ENCODE results near the gene IL23R. TPM values are rescaled to one million over a fixed set of nuclear protein-coding genes. Genes with fewer than 3 reads are reported as not detected.
A peak's percentile ranks its signal among the peaks of the same experiment; 100 is the strongest.

IL23R gene
- polyA plus RNA-seq, 1 experiment = not detected

- no peaks in the 10 kb centered on the region for H3K27me3 ChIP-seq (ENCODE audit: control insufficient read depth, insufficient read depth, low read length)
- H3K4me3 ChIP-seq (ENCODE audit: low read depth, low read length) = no peak overlapping the region
- H3K9me3 ChIP-seq (ENCODE audit: control insufficient read depth, insufficient read depth, low read length) = no peaks in the 10 kb centered on the region
- CTCF ChIA-PET = interaction anchor here (1.3 to 3.5 kb wide), 4 partner anchors 9 to 130 kb away, joined by 3 to 13 read pairs (median 8); partner anchors contain the start of gene C1orf141
- POLR2A ChIA-PET = no interaction called here
- TF ChIP-seq, protein P1, sequence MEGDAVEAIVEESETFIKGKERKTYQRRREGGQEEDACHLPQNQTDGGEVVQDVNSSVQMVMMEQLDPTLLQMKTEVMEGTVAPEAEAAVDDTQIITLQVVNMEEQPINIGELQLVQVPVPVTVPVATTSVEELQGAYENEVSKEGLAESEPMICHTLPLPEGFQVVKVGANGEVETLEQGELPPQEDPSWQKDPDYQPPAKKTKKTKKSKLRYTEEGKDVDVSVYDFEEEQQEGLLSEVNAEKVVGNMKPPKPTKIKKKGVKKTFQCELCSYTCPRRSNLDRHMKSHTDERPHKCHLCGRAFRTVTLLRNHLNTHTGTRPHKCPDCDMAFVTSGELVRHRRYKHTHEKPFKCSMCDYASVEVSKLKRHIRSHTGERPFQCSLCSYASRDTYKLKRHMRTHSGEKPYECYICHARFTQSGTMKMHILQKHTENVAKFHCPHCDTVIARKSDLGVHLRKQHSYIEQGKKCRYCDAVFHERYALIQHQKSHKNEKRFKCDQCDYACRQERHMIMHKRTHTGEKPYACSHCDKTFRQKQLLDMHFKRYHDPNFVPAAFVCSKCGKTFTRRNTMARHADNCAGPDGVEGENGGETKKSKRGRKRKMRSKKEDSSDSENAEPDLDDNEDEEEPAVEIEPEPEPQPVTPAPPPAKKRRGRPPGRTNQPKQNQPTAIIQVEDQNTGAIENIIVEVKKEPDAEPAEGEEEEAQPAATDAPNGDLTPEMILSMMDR (IDR thresholded peaks at IDR 0.05; ENCODE audit: low read depth, low read length) = peak; percentile 35
- no peak overlapping the region for H3K27ac ChIP-seq (ENCODE audit: low read depth, low read length)
- DNase-seq (ENCODE audit: low read depth, low spot score) = no peak
Measured at GRCh38 chr1:67126111-67126746, 40.0 kb upstream of the IL23R start.

DNA sequence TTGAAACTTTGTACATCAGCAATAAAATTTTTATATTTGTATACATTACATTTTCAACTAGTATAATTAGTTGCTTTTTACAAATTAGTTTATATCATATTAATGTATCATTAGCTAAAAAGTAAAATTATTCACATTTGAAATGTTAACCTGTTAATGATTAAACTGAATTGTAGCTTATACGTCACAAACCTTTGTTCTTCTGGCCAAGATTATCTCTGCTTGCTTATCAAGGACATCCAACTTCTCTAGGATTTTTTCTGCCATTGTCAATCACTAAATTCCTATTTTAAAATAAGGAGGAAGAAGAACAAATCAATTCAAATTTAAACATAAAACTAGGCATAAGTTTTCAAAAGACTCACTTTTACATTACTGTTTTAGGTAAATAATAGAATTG is 39.3 kb upstream of the IL23R start:
- Histone ChIP-seq H3K4me3 (ENCODE audit: low read depth, low read length) (no peak overlapping the region), H3K27me3 (ENCODE audit: control insufficient read depth, insufficient read depth, low read length) (no peaks in the 10 kb centered on the region), H3K9me3 (ENCODE audit: control insufficient read depth, insufficient read depth, low read length) (no peaks in the 10 kb centered on the region), H3K27ac (ENCODE audit: low read depth, low read length) (no peak overlapping the region)
- no peak for DNase-seq (ENCODE audit: low read depth, low spot score)
- ChIA-PET POLR2A (no interaction called here), CTCF (interaction anchor here (2.9 to 3.5 kb wide), 2 partner anchors 22 to 131 kb away, joined by 9 to 13 read pairs; no protein-coding TSS in a partner anchor)
- TF ChIP-seq, protein P1 (IDR thresholded peaks at IDR 0.05; ENCODE audit: low read depth, low read length) = no peak

GRCh38 chr1:67130673-67131072 is 35.6 kb upstream of the IL23R start:
- Histone ChIP-seq H3K27me3 (ENCODE audit: control insufficient read depth, insufficient read depth, low read length) (no peaks in the 10 kb centered on the region), H3K9me3 (ENCODE audit: control insufficient read depth, insufficient read depth, low read length) (no peaks in the 10 kb centered on the region; the same call in 1 of the 2 replicates), H3K27ac (ENCODE audit: low read depth, low read length) (no peak overlapping the region), H3K4me3 (ENCODE audit: low read depth, low read length) (no peak overlapping the region)
- ChIA-PET POLR2A (no interaction called here), CTCF (no interaction called here)
- TF ChIP-seq, protein P1 (IDR thresholded peaks at IDR 0.05; ENCODE audit: low read depth, low read length) = no peak
- no peak for DNase-seq (ENCODE audit: low read depth, low spot score)

GRCh38 chr1:67133177-67133576 is 33.1 kb upstream of the IL23R start:
- ChIA-PET POLR2A (no interaction called here), CTCF (interaction anchor here (1.0 kb wide), 1 partner anchor 16 kb away, joined by 3 read pairs; no protein-coding TSS in a partner anchor)
- TF ChIP-seq, protein P1 (IDR thresholded peaks at IDR 0.05; ENCODE audit: low read depth, low read length) = no peak

DNA sequence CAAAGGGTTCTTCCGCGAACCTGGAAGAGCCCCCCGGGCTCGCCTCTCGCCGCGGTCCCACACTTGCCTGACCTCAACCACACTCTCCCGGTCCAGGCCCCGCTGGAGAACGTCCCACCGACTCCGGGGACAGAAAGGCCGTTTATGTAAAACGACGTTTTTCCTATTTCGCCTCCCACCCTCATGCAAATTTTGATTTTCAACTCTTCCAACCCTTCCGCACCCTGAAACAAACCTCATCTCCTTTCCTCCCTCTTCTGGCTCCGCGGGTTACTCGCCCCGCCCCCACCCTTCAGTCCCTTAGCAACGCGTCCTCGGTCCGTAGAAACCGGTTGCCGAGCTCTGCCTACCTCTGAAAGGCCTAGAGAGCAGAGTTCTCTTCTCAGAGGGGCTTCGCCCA is 31.6 kb upstream of the IL23R start, which contains the start of gene C1orf141:
C1orf141 (minus strand) TSS at position 276 of the 400 bp plus-strand sequence. CDS start 7,730 bp downstream, outside the sequence.
- H3K27me3 ChIP-seq (ENCODE audit: control insufficient read depth, insufficient read depth, low read length) = no peaks in the 10 kb centered on the region
- no peak within 1 kb of the TSS; the same call in 1 of the 2 replicates for H3K4me3 ChIP-seq (ENCODE audit: low read depth, low read length)
- POLR2A ChIA-PET = no interaction called here
- TF ChIP-seq, protein P1 (IDR thresholded peaks at IDR 0.05; ENCODE audit: low read depth, low read length) = no peak
- no peak for DNase-seq (ENCODE audit: low read depth, low spot score)
- H3K27ac ChIP-seq (ENCODE audit: low read depth, low read length) = no peak within 1 kb of the TSS
- CTCF ChIA-PET = interaction anchor here (1.8 to 6.2 kb wide), 2 partner anchors 9 to 14 kb away, joined by 7 to 45 read pairs; no protein-coding TSS in a partner anchor
- H3K9me3 ChIP-seq (ENCODE audit: control insufficient read depth, insufficient read depth, low read length) = no peaks in the 10 kb centered on the region; the same call in 1 of the 2 replicates

More at GRCh38 chr1:67133177-67133576, 33.1 kb upstream of the IL23R start:
- Histone ChIP-seq H3K4me3 (ENCODE audit: low read depth, low read length) (no peak overlapping the region), H3K9me3 (ENCODE audit: control insufficient read depth, insufficient read depth, low read length) (no peaks in the 10 kb centered on the region; the same call in 1 of the 2 replicates), H3K27ac (ENCODE audit: low read depth, low read length) (no peak overlapping the region), H3K27me3 (ENCODE audit: control insufficient read depth, insufficient read depth, low read length) (no peaks in the 10 kb centered on the region)
- no peak for DNase-seq (ENCODE audit: low read depth, low spot score)
